Measurements from ENCODE around the gene ISG15.

Gene ISG15

GRCh38 chr1:1020000-1020404 lies 6.7 kb downstream of the ISG15 start, which contains the start of gene AGRN:
TSS of gene AGRN (plus strand) at chr1:1020120. CDS start at chr1:1020173, 53 bp downstream.
- 0% methylated on average over 6 of the region's 58 CpGs for WGBS
- Histone ChIP-seq H3K18ac (ENCODE audit: low read depth in 1 of 2, low read length in 2 of 2) (peak within 1 kb of the TSS; percentile 78 to 98), H2AFZ (ENCODE audit: low read depth, low read length) (peak within 1 kb of the TSS; percentile 95), H3K4me1 (ENCODE audit: control insufficient read depth, insufficient read depth, low read depth, low read length) (peaks cover 45% of the 10 kb centered on the region), H2BK12ac (ENCODE audit: low read length in 2 of 2) (peak within 1 kb of the TSS in 1 of 2 experiments; percentile 83), H3K23ac (ENCODE audit: low read length in 2 of 2) (peak within 1 kb of the TSS in 1 of 2 experiments; percentile 86), H3K4me3 (ENCODE audit: insufficient read depth in 1 of 2, low read depth in 1 of 2, low read length in 2 of 2) (peak within 1 kb of the TSS; percentile 66 to 97), H3K9ac (ENCODE audit: low read length) (no peak within 1 kb of the TSS), H2BK15ac (ENCODE audit: low read depth, poor library complexity, severe bottlenecking) (peak within 1 kb of the TSS; percentile 64), H3K9me3 (ENCODE audit: control insufficient read depth, low read length) (no peaks in the 10 kb centered on the region), H3K79me1 (replicated peaks; ENCODE audit: low read length, poor library complexity, severe bottlenecking) (peaks cover 12% of the 10 kb centered on the region), H2BK120ac (ENCODE audit: low read depth, low read length) (peak within 1 kb of the TSS; percentile 96), H4K8ac (ENCODE audit: low read length) (peak within 1 kb of the TSS; percentile 79), H3K36me3 (ENCODE audit: control insufficient read depth in 1 of 2, insufficient read depth in 2 of 2, low read depth in 1 of 2, low read length in 2 of 2) (peaks cover 0 to 35% of the 10 kb centered on the region in 2 experiments), H3K4ac (ENCODE audit: low read depth in 1 of 2, low read length in 2 of 2) (peak within 1 kb of the TSS; percentile 35 to 88), H3K14ac (ENCODE audit: low read length in 2 of 2) (peak within 1 kb of the TSS in 1 of 2 experiments; percentile 97), H3K4me2 (ENCODE audit: low read length, poor library complexity, severe bottlenecking) (peak within 1 kb of the TSS; percentile 96), H3K27ac (ENCODE audit: low read length, poor library complexity, severe bottlenecking) (peak within 1 kb of the TSS; percentile 98), H2BK5ac (ENCODE audit: low read depth, low read length, poor library complexity, severe bottlenecking) (peak within 1 kb of the TSS; percentile 96), H2AK5ac (ENCODE audit: low read length, severe bottlenecking) (no peak within 1 kb of the TSS), H4K91ac (ENCODE audit: low read length) (peak within 1 kb of the TSS; percentile 97), H3K27me3 (ENCODE audit: control insufficient read depth in 1 of 2, insufficient read depth in 1 of 2, low read length in 2 of 2) (peaks cover 0 to 23% of the 10 kb centered on the region in 2 experiments)
- peak; percentile 27 for DNase-seq

- no peak overlapping the region for H3K14ac ChIP-seq (ENCODE audit: low read length in 2 of 2)
- H3K4me3 ChIP-seq (ENCODE audit: insufficient read depth in 1 of 2, low read depth in 1 of 2, low read length in 2 of 2): peak overlapping the region; percentile 66 to 97
- DNase-seq: peak; percentile 43
- H3K27me3 ChIP-seq (ENCODE audit: control insufficient read depth in 1 of 2, insufficient read depth in 1 of 2, low read length in 2 of 2): peaks cover 0 to 27% of the 10 kb centered on the region in 2 experiments
- peak overlapping the region in 1 of 2 experiments; percentile 86 for H3K23ac ChIP-seq (ENCODE audit: low read length in 2 of 2)
- no peak overlapping the region for H2BK12ac ChIP-seq (ENCODE audit: low read length in 2 of 2)
- peak overlapping the region; percentile 95 for H2BK5ac ChIP-seq (ENCODE audit: low read depth, low read length, poor library complexity, severe bottlenecking)
- H2BK120ac ChIP-seq (ENCODE audit: low read depth, low read length): peak overlapping the region; percentile 87
- H2AFZ ChIP-seq (ENCODE audit: low read depth, low read length): no peak overlapping the region
- H4K8ac ChIP-seq (ENCODE audit: low read length): no peak overlapping the region
- H3K4ac ChIP-seq (ENCODE audit: low read depth in 1 of 2, low read length in 2 of 2): peak overlapping the region; percentile 35 to 88
- no peaks in the 10 kb centered on the region for H3K9me3 ChIP-seq (ENCODE audit: control insufficient read depth, low read length)
- peak overlapping the region; percentile 98 for H3K27ac ChIP-seq (ENCODE audit: low read length, poor library complexity, severe bottlenecking)
- H3K4me2 ChIP-seq (ENCODE audit: low read length, poor library complexity, severe bottlenecking): peak overlapping the region; percentile 96
- peaks cover 48% of the 10 kb centered on the region for H3K4me1 ChIP-seq (ENCODE audit: control insufficient read depth, insufficient read depth, low read depth, low read length)
- H3K36me3 ChIP-seq (ENCODE audit: control insufficient read depth in 1 of 2, insufficient read depth in 2 of 2, low read depth in 1 of 2, low read length in 2 of 2): peaks cover 0 to 37% of the 10 kb centered on the region in 2 experiments
- H4K91ac ChIP-seq (ENCODE audit: low read length): peak overlapping the region; percentile 70
- H2BK15ac ChIP-seq (ENCODE audit: low read depth, poor library complexity, severe bottlenecking): peak overlapping the region; percentile 63
- H3K79me1 ChIP-seq (replicated peaks; ENCODE audit: low read length, poor library complexity, severe bottlenecking): peaks cover 7% of the 10 kb centered on the region
- peak overlapping the region; percentile 78 to 98 for H3K18ac ChIP-seq (ENCODE audit: low read depth in 1 of 2, low read length in 2 of 2)
- no peak overlapping the region for H2AK5ac ChIP-seq (ENCODE audit: low read length, severe bottlenecking)
- WGBS: 2% methylated on average over 13 of the region's 59 CpGs
- H3K9ac ChIP-seq (ENCODE audit: low read length): no peak overlapping the region
These were observed 7.2 kb downstream of the ISG15 start for GRCh38 chr1:1020415-1021009.

GRCh38 chr1:1021010-1021919 lies 8.0 kb downstream of the ISG15 start:
- Histone ChIP-seq H3K4me3 (ENCODE audit: insufficient read depth in 1 of 2, low read depth in 1 of 2, low read length in 2 of 2) (peak overlapping the region in 1 of 2 experiments; percentile 97), H3K79me1 (replicated peaks; ENCODE audit: low read length, poor library complexity, severe bottlenecking) (peaks cover 8% of the 10 kb centered on the region), H4K8ac (ENCODE audit: low read length) (peak overlapping the region; percentile 96), H3K9ac (ENCODE audit: low read length) (no peak overlapping the region), H3K27me3 (ENCODE audit: control insufficient read depth in 1 of 2, insufficient read depth in 1 of 2, low read length in 2 of 2) (peaks cover 0 to 29% of the 10 kb centered on the region in 2 experiments), H2AK5ac (ENCODE audit: low read length, severe bottlenecking) (peak overlapping the region; percentile 78), H3K27ac (ENCODE audit: low read length, poor library complexity, severe bottlenecking) (peak overlapping the region; percentile 98), H2BK15ac (ENCODE audit: low read depth, poor library complexity, severe bottlenecking) (peak overlapping the region; percentile 87), H3K4me1 (ENCODE audit: control insufficient read depth, insufficient read depth, low read depth, low read length) (peaks cover 55% of the 10 kb centered on the region), H3K9me3 (ENCODE audit: control insufficient read depth, low read length) (no peaks in the 10 kb centered on the region), H3K36me3 (ENCODE audit: control insufficient read depth in 1 of 2, insufficient read depth in 2 of 2, low read depth in 1 of 2, low read length in 2 of 2) (peaks cover 0 to 45% of the 10 kb centered on the region in 2 experiments), H3K4ac (ENCODE audit: low read depth in 1 of 2, low read length in 2 of 2) (peak overlapping the region; percentile 35 to 94), H2BK12ac (ENCODE audit: low read length in 2 of 2) (peak overlapping the region; percentile 70 to 72), H3K23ac (ENCODE audit: low read length in 2 of 2) (peak overlapping the region in 1 of 2 experiments; percentile 96), H3K14ac (ENCODE audit: low read length in 2 of 2) (peak overlapping the region in 1 of 2 experiments; percentile 96), H2BK5ac (ENCODE audit: low read depth, low read length, poor library complexity, severe bottlenecking) (peak overlapping the region; percentile 95), H4K91ac (ENCODE audit: low read length) (peak overlapping the region; percentile 97), H2BK120ac (ENCODE audit: low read depth, low read length) (peak overlapping the region; percentile 86), H3K18ac (ENCODE audit: low read depth in 1 of 2, low read length in 2 of 2) (peak overlapping the region; percentile 78 to 99), H3K4me2 (ENCODE audit: low read length, poor library complexity, severe bottlenecking) (peak overlapping the region; percentile 96), H2AFZ (ENCODE audit: low read depth, low read length) (peak overlapping the region; percentile 10)
- peak; percentile 82 for DNase-seq
- 25% methylated on average over 28 of the region's 33 CpGs for WGBS
